Measurements from ENCODE around the gene COQ4.
A peak's percentile ranks its signal among the peaks of the same experiment; 100 is the strongest.

COQ4 gene

DNA sequence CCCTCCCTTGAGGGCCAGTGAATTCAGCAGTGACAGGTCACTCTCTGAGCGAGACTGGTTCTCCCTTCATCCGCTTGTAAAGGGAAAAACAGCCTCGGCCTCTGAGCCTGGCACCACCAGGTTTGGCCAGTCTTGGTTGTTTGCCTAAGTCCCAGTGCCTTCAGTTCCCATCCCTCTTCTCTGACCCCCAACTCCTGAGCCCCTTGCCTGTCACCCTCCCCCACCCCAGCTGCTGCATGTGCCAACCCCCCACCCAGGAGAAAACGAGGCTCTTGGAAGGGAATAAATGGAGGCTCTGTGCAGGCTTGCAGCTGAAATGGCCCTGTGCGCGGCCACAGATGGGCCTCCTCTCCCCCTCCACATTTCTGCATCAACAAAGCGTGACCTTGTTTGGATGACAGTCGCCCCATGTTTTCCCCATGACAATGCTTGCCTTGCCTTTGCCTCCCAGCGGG is 51.6 kb downstream of the COQ4 start:
- ATAC-seq, result no peak
- no peak for DNase-seq
- H3K27ac Mint-ChIP-seq, result no peak overlapping the region
- H3K27me3 Mint-ChIP-seq, result no peaks in the 10 kb centered on the region
- no peaks in the 10 kb centered on the region for H3K9me3 Mint-ChIP-seq
- no peak overlapping the region for H3K4me3 Mint-ChIP-seq
- H3K4me1 Mint-ChIP-seq, result peaks cover 35% of the 10 kb centered on the region

GRCh38 chr9:128375865-128376264 is 53.2 kb downstream of the COQ4 start:
- ATAC-seq, result no peak
- DNase-seq, result no peak
- H3K27me3 Mint-ChIP-seq, result no peaks in the 10 kb centered on the region
- peaks cover 27% of the 10 kb centered on the region for H3K4me1 Mint-ChIP-seq
- no peak overlapping the region for H3K4me3 Mint-ChIP-seq
- no peaks in the 10 kb centered on the region for H3K9me3 Mint-ChIP-seq
- H3K27ac Mint-ChIP-seq, result peak overlapping the region in 1 of 2 donors; percentile 57

GRCh38 chr9:128382261-128382660 is 59.6 kb downstream of the COQ4 start:
- no peak overlapping the region for H3K4me3 Mint-ChIP-seq
- no peaks in the 10 kb centered on the region for H3K4me1 Mint-ChIP-seq
- ATAC-seq (no peak), DNase-seq (no peak)
- no peaks in the 10 kb centered on the region for H3K27me3 Mint-ChIP-seq
- H3K27ac Mint-ChIP-seq, result peak overlapping the region in 1 of 2 donors; percentile 27
- H3K9me3 Mint-ChIP-seq, result no peaks in the 10 kb centered on the region

GRCh38 chr9:128383007-128383753 is 60.5 kb downstream of the COQ4 start:
- no peak for DNase-seq
- no peak for ATAC-seq
- H3K4me1 Mint-ChIP-seq, result no peaks in the 10 kb centered on the region
- no peaks in the 10 kb centered on the region for H3K9me3 Mint-ChIP-seq
- no peak overlapping the region for H3K4me3 Mint-ChIP-seq
- no peaks in the 10 kb centered on the region for H3K27me3 Mint-ChIP-seq
- peak overlapping the region in 1 of 2 donors; percentile 78 for H3K27ac Mint-ChIP-seq
